Stimulated activated effector memory CD8-positive, alpha-beta T cell treated with anti-CD3 and anti-CD28 coated beads, Interleukin-12 subunit alpha, Interleukin-12 subunit beta, amount 100 ng/mL, for 72 hours (primary cell): Measurements from ENCODE around the gene DSC2.

Source experiments
- ATAC-seq: fragments of 150-1000 bp; cut with Tn5 transposase; 2 replicates; pipeline ENCODE4 v1.10.0; 2021
- DNase-seq, 2 donors: peaks; one replicate each; pipeline ENCODE4 v3.0.0; 2021 to 2022; ENCODE audit warnings: low spot score in 2 of 2
- H3K27ac Mint-ChIP-seq: one replicate; pipeline ENCODE4 v1.8.0; 2022; ENCODE audit warnings: mild to moderate bottlenecking, mixed read lengths
- H3K36me3 Mint-ChIP-seq: one replicate; pipeline ENCODE4 v1.8.0; 2022; ENCODE audit warnings: mild to moderate bottlenecking, mixed read lengths
- H3K4me1 Mint-ChIP-seq: one replicate; pipeline ENCODE4 v1.8.0; 2022; ENCODE audit warnings: mixed read lengths
- H3K4me3 Mint-ChIP-seq: one replicate; pipeline ENCODE4 v1.8.0; 2022; ENCODE audit warnings: mild to moderate bottlenecking, mixed read lengths
- H3K9me3 Mint-ChIP-seq: one replicate; pipeline ENCODE4 v1.8.0; 2022; ENCODE audit warnings: mixed read lengths

DSC2 gene

DNA sequence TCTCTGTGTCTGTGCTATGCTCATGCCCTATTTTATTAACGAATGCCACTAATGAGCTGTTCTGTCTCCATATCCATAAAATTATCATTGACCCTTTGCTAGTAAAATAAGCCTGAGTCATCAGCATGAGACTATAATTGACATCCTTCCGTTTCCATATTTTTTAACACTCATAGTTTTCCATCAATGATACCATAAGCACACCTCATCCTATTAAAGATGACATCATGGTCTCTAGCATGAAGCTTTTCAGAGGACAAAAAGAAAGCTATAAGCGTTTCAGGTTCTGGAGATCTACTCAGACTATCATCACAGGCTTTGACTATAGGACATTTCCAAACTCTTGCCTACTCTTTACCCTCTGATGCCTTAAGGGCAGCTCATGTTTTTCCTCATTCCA, 1.2 kb upstream of the DSC2 start:
- Mint-ChIP-seq H3K36me3 (no peaks in the 10 kb centered on the region), H3K9me3 (peaks cover 20% of the 10 kb centered on the region), H3K4me3 (no peak overlapping the region), H3K4me1 (no peaks in the 10 kb centered on the region), H3K27ac (no peak overlapping the region)
- ATAC-seq (no peak), DNase-seq (no peak)

- Mint-ChIP-seq H3K4me3 (no peak overlapping the region), H3K27ac (no peak overlapping the region), H3K4me1 (no peaks in the 10 kb centered on the region), H3K9me3 (peaks cover 20% of the 10 kb centered on the region), H3K36me3 (no peaks in the 10 kb centered on the region)
- DNase-seq (no peak), ATAC-seq (no peak)
These were observed 720 bp upstream of the DSC2 start for GRCh38 chr18:31102941-31103340.

GRCh38 chr18:31101183-31102024, 817 bp downstream of the DSC2 start:
- DNase-seq: no peak

GRCh38 chr18:31100436-31101182, 1.6 kb downstream of the DSC2 start:
- Mint-ChIP-seq H3K36me3 (no peaks in the 10 kb centered on the region), H3K4me1 (no peaks in the 10 kb centered on the region), H3K9me3 (peaks cover 19% of the 10 kb centered on the region), H3K4me3 (no peak overlapping the region), H3K27ac (no peak overlapping the region)
- no peak for ATAC-seq
- no peak for DNase-seq

More at GRCh38 chr18:31101183-31102024, 817 bp downstream of the DSC2 start:
- no peak overlapping the region for H3K27ac Mint-ChIP-seq
- no peak overlapping the region for H3K4me3 Mint-ChIP-seq
- no peak for ATAC-seq
- peaks cover 17% of the 10 kb centered on the region for H3K9me3 Mint-ChIP-seq
- H3K4me1 Mint-ChIP-seq: no peaks in the 10 kb centered on the region
- H3K36me3 Mint-ChIP-seq: no peaks in the 10 kb centered on the region

DNA sequence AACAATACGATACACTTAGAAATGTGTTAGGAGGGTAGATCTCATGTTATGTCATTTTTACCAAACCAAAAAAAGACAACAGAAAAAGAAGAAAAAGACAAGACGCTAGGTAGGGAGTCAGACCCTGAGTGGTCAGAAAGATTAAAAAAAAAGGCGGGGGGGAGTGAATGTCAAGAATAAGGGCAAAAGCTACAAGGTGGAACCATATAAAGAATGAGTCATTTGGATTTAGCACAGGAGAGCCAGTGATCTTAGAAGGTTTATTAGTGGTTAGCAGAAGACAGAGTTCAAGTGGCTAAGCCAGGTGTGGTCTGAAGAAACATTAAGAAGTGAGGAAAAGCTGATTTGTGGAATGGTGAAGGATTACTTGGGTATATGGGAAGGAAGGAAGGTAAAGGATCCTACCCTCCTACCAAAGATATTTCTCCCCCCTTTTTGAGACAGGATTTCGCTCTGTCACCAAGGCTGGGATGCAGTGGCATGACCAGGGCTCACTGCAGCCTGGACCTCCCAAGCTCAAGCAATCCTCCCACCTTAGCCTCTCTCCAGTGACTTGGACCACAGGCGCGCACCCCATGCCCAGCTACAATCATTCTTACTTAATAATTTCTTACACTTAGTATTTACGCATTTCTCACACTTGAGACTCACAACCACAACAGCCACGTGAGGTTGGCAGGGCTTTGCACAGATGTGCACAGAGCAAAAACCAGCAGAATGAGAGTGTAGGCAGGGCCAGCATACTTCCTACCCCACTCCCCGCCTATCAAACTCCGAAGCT, 2.6 kb downstream of the DSC2 start:
- H3K36me3 Mint-ChIP-seq: no peaks in the 10 kb centered on the region
- no peak overlapping the region for H3K4me3 Mint-ChIP-seq
- ATAC-seq (no peak), DNase-seq (no peak)
- H3K9me3 Mint-ChIP-seq: peaks cover 25% of the 10 kb centered on the region
- no peaks in the 10 kb centered on the region for H3K4me1 Mint-ChIP-seq
- H3K27ac Mint-ChIP-seq: no peak overlapping the region

DNA sequence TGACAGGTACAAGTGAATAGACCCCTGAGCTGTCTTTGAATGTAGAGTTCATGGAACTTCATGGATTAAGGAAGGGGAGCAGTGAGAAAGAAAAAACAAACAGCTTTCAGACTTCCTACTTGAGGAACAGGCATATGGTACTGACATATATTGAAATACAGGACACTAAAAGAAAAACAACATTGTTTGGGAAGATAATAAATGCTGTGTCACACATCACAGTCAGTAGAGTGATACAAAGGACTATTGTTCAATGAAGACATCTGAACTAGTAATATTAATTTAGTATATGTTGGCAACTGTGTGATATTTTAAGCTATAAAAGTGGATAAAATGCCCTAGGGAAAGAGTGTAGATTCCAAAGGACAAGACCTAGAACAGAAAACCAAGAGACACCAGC, 3.3 kb downstream of the DSC2 start:
- H3K4me3 Mint-ChIP-seq: no peak overlapping the region
- DNase-seq: no peak
- no peaks in the 10 kb centered on the region for H3K4me1 Mint-ChIP-seq
- peaks cover 25% of the 10 kb centered on the region for H3K9me3 Mint-ChIP-seq
- no peak for ATAC-seq
- H3K27ac Mint-ChIP-seq: no peak overlapping the region
- H3K36me3 Mint-ChIP-seq: no peaks in the 10 kb centered on the region

GRCh38 chr18:31097666-31098065, 4.6 kb downstream of the DSC2 start:
- ATAC-seq (no peak), DNase-seq (no peak)
- peaks cover 21% of the 10 kb centered on the region for H3K9me3 Mint-ChIP-seq
- H3K4me1 Mint-ChIP-seq: no peaks in the 10 kb centered on the region
- H3K4me3 Mint-ChIP-seq: no peak overlapping the region
- H3K36me3 Mint-ChIP-seq: no peaks in the 10 kb centered on the region
- H3K27ac Mint-ChIP-seq: no peak overlapping the region

DNA sequence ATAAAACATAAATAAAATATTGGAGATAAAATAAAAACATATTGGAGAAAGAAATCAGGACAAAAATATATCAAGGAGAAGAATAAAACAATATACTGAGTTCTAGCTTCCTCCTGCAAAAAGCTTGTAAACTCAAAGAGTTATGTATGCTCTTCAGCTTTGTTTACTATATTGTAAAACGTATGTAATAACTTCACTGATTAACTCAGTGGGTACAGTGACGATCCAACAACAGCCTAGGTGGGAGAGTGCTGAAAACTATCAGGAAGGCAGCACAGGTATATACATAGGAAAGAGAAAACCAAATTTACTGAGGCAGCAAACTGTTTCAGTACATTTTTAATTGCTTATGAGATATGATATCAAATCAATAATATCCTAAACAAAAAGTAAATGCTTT, 8.3 kb downstream of the DSC2 start:
- Mint-ChIP-seq H3K4me1 (no peaks in the 10 kb centered on the region), H3K4me3 (no peak overlapping the region), H3K9me3 (peaks cover 16% of the 10 kb centered on the region), H3K36me3 (no peaks in the 10 kb centered on the region), H3K27ac (no peak overlapping the region)
- DNase-seq: no peak
- ATAC-seq: no peak

- ATAC-seq (no peak), DNase-seq (no peak)
- H3K27ac Mint-ChIP-seq: no peak overlapping the region
- no peaks in the 10 kb centered on the region for H3K4me1 Mint-ChIP-seq
- peaks cover 14% of the 10 kb centered on the region for H3K9me3 Mint-ChIP-seq
- H3K4me3 Mint-ChIP-seq: no peak overlapping the region
- H3K36me3 Mint-ChIP-seq: no peaks in the 10 kb centered on the region
These were observed 8.9 kb downstream of the DSC2 start for GRCh38 chr18:31093294-31093693.

DNA sequence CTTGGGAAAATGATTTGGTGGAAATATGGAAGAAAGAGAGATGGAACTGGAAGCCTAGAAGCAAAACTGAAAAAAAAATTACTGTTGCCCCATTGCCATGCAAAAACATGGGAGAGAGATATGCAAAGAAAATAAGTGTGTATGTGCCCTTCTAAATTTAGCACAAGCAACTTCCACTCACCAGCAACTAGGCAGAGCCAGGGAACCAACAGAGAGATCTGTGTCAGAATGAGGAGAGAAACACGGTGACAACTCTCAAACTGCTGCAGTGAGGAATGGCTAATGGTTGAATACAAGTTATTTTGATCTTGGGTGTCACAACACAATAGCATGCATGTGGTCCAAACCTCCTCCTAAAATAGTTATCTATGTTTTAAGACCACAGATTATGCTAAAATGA, 10.9 kb downstream of the DSC2 start:
- no peak for DNase-seq
- Mint-ChIP-seq H3K36me3 (no peaks in the 10 kb centered on the region), H3K9me3 (peaks cover 14% of the 10 kb centered on the region), H3K27ac (no peak overlapping the region), H3K4me3 (no peak overlapping the region), H3K4me1 (no peaks in the 10 kb centered on the region)
- ATAC-seq: no peak

DNA sequence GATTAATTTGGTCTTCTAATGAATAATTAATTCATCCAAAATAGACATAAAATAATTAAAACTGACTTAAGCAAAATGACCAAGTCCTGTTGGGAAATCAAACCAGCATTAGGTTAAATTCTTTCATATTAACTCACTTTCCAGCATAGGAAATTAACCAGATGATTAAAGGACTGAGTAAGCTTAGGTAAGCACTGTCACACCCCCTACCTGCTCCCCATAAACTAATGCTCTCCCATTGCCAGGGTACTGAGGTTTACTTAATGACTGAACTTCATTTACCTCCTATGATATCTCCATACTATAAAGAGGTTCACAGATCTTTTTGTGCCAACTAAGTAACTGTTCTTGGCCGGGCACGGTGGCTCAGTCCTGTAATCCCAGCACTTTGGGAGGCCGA, 13.7 kb downstream of the DSC2 start:
- H3K36me3 Mint-ChIP-seq: no peaks in the 10 kb centered on the region
- DNase-seq (no peak), ATAC-seq (no peak)
- H3K27ac Mint-ChIP-seq: no peak overlapping the region
- H3K4me1 Mint-ChIP-seq: no peaks in the 10 kb centered on the region
- peaks cover 8% of the 10 kb centered on the region for H3K9me3 Mint-ChIP-seq
- no peak overlapping the region for H3K4me3 Mint-ChIP-seq

DNA sequence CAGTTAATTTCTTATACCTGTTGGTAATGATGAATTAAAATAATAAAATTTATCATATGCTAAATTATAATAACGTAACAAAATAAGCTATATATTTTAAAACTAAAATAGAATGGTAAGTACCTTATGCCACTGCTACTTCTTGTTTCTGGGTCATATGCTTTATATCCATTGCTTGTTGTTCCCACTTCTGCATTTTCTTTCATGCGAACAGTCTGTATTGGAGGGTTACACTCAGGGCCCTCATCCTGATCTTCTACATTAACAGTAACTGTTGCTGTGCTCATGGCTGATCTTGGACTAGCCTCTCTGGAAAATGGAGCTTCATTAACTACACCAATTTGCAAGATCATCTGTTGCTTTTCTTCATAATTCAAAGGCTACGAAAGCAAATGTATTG, 22.2 kb downstream of the DSC2 start:
- Mint-ChIP-seq H3K27ac (no peak overlapping the region), H3K36me3 (no peaks in the 10 kb centered on the region), H3K4me1 (no peaks in the 10 kb centered on the region), H3K4me3 (no peak overlapping the region), H3K9me3 (peaks cover 17% of the 10 kb centered on the region)
- no peak for ATAC-seq
- DNase-seq: no peak

GRCh38 chr18:31077878-31078277, 24.3 kb downstream of the DSC2 start:
- no peaks in the 10 kb centered on the region for H3K4me1 Mint-ChIP-seq
- no peak overlapping the region for H3K4me3 Mint-ChIP-seq
- DNase-seq (no peak), ATAC-seq (no peak)
- no peaks in the 10 kb centered on the region for H3K36me3 Mint-ChIP-seq
- peaks cover 27% of the 10 kb centered on the region for H3K9me3 Mint-ChIP-seq
- H3K27ac Mint-ChIP-seq: no peak overlapping the region

DNA sequence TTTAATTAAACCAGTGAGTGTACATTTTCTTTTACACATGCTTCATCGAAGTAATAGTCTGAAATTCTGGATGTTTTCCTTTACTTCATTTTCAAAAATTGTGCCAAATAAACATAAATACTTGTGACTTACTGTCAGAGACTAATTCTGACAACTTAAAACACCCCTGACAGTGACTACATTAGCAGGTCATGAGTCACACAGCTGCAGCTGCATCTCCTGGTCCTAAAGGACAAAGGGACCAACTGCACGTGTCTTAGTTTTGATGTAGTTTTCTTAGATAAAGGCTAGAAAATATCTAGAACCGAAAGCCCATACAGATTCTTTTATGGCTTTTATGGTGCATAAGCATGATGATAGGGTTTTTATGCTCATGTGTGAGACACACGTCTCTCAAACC, 30.0 kb downstream of the DSC2 start:
- Mint-ChIP-seq H3K36me3 (no peaks in the 10 kb centered on the region), H3K9me3 (peaks cover 28% of the 10 kb centered on the region), H3K27ac (no peak overlapping the region), H3K4me1 (no peaks in the 10 kb centered on the region), H3K4me3 (no peak overlapping the region)
- ATAC-seq (no peak), DNase-seq (no peak)

GRCh38 chr18:31070206-31070605, 32.0 kb downstream of the DSC2 start:
- Mint-ChIP-seq H3K36me3 (no peaks in the 10 kb centered on the region), H3K4me1 (no peaks in the 10 kb centered on the region), H3K27ac (no peak overlapping the region), H3K9me3 (peaks cover 24% of the 10 kb centered on the region), H3K4me3 (no peak overlapping the region)
- no peak for ATAC-seq
- no peak for DNase-seq
